HG03457 (cell line): ENCODE results near the gene MYO5A.
"Not testable (repeated sequence)": the region's sequence is repeated elsewhere in the genome, so short reads cannot be mapped to it uniquely, and the experiment has no call there.

Experiments
- ATAC-seq: cut with Tn5 transposase; IDR thresholded peaks from one replicate; pipeline ENCODE4 v1.9.1; 2021; ENCODE audit warnings: moderate number of reproducible peaks; ENCODE audit not compliant: unreplicated experiment

MYO5A gene

DNA sequence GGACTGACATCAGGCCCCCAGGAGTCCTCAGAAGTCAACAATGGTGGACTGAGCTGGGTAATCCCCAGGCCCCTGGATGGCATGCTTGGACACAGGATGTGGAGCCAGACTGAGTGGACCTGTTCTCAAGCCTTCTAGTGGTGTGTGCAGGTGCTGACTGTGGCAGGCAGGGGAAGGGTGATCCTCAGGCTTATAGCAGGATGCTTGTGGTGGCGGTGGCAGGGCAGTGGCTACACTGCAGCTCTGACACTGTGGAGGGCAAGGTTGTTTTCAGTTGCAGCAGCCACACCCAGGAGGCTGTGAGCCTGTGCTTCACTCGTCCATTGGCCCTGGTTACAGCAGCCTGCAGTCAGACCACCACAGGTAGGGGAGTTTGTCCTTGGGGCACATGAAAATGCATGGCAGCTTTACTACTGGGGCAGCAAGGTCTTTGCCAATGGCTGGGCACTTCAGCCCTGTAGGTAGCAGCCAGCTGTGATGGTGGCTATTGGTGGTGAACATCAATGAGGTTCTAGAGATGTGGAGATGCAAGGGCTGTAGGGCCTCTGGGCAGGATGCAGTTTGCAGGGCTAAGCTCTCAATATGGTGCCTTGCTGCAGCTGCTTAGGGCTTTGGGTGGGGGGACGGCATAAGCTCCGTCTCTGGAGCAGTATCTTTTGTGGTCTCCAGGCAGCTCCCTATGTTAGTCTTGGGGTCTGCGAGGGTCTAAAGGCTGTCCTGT, 17.5 kb upstream of the MYO5A start:
- ATAC-seq = no peak

DNA sequence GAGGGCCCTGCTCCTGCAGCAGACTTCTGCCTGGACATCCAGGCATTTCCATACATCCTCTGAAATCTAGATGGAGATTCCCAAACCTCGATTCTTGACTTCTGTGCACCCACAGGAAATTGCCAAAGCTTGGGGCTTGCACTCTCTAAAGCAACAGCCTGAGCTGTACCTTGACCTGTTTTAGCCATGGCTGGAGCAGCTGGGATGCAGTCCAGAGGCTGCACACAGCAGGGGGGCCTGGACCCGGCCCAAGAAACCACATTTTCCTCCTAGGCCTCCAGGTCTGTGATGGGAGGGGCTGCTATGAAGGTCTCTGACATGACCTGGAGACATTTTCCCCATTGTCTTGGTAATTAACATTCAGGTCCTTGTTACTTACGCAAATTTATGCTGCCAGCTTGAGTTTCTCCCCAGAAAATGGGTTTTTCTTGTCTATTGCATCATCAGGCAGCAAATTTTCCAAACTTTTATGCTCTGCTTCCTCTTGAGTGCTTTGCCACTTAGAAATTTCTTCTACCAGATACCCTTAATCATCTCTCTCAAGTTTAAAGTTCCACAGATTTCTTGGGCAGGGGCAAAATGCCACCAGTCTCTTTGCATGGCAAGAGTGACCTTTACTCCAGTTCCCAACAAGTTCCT, 11.8 kb upstream of the MYO5A start:
- no peak for ATAC-seq

DNA sequence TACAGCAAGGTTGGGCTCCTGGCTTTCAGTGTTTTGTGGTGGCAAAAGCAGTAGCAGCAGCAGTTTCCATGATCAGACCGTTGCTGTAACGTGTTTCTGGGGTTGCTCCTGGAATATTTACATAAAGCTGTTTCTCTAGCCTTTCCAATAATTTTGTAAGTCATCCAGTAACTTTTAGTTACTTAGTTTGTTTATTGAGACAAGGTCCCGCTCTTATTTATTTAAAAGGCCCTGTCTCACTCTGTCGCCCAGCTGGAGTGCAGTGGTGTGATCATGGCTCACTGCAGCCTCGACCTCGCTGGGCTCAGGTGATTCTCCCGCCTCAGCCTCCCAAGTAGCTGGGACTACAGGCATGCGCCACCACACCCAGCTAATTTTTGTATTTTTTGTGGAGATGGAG, 8.8 kb upstream of the MYO5A start:
- no peak for ATAC-seq

DNA sequence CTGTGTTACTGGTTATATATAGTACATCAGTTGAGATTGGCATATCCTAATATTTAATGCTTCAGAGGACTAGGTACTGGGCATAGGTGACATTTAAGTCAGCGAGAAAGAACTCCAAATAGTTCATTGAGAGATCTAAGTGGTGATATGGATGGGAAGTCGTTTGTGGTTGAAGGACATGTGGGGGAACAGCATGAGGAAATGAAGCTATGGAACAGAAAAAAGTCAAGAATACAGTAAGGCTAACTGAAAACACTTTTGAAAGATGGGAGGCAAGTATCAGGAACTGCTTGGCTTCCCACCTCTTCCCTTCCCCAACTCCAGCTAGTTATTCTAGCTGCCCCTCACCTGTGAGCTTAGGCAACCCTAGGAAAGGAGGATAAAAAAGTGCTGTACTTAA, 3.7 kb upstream of the MYO5A start:
- no peak for ATAC-seq

DNA sequence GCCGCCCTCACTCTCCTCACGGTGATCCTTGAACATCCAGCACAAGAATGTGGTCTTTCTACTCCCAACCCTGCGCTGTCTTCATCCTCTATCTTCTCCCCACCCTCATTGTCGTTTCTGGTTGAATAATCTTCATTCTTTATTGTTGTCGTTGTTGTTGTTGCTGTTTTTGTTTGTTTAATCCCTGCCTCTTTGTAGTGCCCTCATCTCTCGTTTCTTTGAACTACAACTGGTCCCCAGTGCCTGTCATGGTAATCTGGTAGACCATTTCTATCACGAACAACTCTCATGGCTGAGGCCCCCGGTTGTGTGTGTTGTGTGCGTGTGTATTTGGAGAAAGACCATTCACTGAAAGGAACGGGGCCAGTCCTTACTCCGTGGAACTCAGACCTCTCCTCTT, 1.3 kb upstream of the MYO5A start:
- no peak for ATAC-seq

DNA sequence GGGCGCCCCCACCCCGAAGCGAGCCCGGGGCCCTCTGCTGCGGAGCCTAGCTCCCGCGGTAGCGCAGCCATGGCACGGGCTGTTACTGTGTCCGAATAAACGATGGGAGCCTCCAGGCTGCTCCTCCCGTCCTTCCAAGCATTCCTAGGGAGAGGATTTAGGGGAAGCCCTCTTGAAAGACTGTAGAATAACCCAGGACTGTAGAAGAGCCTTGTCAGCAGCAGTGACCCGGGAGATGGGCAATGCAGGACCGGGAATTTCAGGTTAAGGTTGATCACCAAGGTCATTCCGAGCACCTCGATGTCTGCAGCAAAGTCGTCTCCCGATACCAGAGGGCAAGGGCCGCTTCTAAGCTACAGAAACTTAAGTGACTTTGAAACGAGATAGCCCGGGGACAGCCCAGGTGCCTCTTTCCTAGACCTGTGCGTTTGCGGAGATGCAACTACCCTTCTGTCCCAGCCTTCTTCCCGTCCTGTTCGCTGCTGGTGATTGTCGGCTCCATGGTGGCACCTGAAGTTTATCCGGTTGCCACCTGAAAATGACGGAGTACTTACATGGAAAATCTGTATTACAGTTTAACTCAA, 753 bp upstream of the MYO5A start:
- ATAC-seq = no peak

DNA sequence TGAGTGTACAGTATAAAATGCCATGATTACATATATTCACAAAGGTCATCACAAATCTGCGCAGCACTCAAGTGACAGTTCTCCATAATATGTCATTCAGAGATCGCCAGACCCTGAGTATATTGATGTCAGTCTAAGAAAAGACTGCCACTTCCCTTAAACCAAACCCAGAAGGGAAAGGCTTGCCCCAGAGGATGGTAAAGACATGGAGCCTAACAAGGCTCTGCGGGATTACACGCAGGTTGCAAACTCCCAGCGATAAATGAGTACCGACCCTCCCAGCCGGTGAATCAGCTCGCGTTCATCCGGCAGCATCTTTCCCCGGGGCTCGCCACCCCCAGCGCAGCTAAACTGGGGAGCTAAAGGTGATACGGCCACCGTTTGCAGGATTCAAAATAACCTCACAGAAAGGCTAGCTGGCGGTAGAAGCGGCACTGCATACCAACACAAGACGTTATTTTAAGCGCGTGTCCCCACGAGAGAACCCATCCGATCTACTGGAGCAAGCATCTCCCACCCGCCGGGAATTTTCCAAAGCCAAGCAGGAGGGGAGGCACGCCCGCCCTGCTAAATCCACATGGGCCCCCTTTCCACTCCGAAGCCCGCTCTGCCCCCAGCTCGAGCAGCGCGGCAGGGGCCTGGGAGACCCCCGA, 643 bp downstream of the MYO5A start:
- no peak for ATAC-seq

DNA sequence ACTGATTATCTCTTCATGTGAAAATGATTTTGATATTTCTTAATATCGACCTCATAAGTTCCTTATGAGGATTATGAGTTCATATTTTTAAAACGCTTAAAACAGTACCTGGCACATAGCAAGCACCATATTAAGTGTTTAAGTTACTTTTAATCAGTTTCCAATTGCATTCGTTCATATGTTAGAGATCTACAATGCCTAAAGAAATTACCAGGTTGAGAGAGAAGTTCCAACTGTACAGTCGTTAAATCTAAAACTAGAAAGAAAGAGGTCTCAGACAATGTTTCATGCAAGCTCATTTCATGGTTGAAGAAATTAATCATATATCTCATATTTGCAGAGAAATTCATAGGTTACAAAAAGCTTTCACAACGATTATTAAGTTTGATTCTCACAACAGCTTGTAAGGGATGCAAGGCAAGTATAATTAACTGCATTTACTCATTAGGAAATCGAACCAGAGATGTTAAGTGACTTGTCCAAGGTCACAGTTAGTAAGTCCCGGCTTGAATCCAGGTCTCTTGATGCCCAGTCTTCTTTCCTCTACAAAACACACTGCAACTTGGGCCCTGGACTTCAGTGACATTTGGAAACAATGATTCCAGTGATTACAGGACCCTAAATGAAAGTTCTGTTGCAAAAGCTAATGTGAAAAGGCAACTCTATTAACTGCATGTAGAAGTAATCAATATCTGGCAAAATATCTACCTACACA, 1.3 kb downstream of the MYO5A start:
- ATAC-seq = no peak

DNA sequence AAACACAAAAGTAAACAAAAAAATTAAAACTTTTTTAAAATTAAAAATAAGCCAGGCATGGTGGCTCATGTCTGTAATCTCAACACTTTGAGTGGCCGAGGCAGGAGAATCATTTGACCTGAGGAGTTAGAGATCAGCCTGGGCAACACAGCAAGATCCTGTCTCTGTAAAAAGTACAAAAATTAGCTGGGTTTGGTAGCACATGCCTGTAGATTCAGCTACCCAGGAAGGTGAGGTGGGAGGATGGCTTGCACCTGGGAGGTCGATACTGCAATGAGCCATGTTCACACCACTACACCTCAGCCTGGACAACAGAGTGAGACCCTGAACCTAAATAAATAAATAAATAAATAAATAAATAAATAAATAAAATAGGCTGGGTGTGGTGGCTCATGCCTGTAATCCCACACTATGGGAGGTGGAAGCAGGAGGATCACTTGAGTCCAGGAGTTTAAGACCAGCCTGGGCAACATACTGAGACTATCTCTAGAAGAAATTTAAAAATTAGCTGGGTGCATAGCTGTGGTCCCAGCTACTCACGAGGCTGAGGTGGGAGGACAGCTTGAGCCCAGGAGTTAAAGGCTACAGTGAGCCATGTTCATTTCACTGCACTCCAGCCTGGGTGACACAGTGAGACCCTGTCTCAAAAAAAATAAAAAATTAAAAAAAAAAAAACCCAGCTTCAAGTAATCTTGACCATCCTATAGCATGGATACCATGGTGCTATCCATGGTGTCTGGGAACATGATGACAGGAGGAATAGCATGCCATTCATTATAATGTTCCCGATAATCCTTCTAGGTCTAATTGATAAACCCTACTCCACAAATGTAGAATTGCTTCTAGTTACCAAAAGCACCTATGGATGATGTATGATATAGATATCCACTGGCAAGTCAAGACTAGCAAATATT, 4.2 kb downstream of the MYO5A start:
- ATAC-seq = no peak

DNA sequence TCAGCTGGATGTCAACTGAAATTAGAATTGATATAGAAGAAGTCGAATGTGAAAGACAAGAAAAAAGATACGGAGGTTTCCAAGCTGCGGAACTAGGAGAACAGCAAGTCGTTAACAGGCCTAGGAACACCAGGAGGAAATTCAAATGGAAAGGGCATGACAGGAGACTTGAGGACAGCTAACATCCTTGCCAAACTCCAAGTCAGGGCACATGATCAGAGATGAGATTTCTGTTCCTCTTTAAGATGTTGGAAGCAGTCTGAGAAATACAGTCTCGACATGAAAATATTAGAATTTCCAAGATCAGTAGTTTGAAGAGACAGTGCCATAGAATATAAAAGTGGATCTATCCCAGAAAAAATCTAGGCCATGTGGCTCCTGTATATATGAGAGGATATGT, 5.0 kb downstream of the MYO5A start:
- ATAC-seq = no peak

DNA sequence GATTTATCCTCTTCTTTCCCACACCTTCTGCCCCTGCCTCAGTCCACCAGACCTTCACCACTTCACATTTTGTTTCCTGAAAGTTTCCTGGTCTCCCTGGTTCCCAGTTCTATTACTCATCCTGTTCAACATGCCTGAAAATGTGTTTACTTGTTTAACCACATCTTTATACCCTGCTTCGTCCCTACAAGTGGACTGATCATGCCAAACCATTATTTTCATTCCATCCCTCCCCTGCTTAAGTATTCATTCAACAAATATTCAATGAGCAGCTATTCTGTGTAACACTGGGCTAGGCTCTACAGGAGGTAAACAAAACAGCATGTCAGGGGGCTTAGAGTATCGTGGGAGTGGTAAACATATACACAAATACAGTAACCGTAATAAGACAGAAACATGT, 5.5 kb downstream of the MYO5A start:
- ATAC-seq = no peak

DNA sequence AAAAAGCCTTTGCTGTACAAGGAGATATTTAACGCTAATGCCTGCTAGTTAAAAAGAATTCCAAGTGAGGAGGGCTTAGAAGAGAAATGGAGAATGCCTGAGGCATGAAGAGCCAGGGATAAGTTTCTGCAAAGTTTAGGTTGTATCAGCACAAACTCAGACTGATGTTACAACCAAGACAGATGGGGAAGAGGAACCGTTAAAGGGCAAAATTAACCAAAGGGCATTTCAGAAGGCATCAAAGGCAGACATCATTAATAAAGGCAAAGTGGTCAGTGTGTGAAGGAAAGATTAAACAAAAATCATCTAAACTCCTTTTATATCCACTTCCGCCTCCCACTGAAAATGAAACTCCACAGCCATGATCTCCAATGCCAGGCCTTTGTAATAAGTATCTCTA, 7.0 kb downstream of the MYO5A start:
- ATAC-seq = no peak

DNA sequence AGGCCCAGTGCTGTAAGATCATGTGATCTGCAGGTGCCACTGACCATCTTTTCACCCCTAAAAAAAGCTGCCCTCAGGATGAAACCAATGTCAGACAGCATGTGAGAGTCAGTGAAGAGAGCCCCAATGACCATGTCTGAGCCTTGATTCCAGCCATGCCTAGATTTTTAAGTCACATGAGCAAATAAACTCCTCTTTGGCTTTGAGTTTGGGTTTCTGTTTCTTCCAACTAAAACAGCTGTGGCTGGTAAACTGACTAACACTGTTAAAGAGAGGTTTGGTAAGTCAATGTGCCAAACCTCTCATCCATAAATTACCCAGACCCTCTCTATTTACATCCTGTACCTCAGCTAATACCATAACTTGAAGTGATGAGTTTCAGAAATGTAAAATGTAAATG, 8.3 kb downstream of the MYO5A start:
- no peak for ATAC-seq

DNA sequence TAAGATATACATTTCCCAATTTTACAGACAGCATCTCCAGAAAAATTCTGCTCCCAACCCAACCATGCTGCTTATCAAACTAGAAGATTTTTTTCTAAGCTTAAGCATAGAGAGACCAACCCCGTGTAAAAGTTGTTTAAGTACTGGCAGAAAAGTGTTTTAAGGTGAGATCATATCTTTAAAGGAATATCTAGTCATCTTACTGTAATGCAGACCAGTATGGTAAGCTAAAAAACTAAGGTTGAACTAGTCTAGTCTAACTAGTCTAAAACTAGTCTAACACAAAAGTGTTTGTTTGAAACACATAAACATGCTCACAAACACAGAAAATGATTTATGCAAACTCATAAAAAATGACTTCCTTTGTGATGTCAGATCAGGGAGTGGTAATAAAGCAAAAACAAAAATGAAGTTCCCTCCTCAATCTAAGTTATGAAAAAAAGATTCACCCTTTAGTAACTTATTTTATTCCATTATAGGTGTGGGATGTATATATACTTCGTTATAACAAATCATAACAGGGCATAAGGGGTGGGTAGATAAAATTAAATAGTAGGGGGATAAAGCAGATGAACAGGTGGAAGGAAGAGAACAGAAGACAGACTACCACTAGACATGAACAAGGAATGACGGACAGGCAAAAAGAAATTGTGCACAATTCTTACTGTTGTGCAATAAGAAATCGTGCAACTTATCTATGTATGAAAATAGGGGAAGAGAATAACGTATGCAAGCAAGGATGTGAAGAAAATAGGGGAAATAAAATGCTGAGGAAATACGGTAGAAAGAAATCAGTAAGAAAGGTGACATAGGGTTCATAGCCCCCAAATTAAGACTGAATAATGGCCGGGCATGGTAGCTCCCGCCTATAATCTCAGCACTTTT, 10.0 kb downstream of the MYO5A start:
- ATAC-seq = no peak

DNA sequence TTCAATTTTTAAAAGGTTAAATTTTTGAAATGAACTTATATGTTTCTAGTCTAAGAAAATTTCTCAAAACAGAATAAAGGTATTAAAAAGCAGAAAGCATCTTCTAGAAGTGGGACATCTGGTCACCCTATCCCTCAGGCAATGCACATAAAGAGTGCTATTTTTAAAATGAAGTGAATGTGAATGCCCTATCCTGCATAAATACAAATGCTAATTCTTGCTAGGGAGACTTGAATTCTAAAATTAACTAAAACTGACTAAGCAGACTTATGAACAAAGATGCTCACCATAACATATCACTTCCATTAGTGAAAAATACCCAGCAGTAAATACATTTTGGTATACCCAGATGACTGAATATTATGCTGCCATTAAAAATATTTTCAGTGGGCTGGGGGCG, 11.7 kb downstream of the MYO5A start:
- no peak for ATAC-seq

DNA sequence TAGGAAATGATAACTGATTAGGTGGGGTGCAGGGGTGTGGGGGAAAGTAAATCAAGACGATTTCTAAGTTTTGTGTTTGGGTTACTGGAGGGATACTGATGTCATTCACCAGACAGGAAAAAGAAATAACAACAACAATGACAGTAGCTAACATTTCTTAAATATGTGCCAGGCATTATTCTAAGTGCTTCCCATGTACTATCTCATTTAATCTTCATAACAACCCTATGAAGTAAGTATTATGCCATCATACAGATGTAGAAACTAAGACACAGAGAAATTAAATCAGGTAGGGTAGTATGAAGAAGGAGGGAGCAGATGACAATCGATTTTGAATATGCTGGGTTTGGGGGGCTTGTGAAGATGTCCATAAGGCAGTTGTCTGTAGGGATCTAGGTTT, 13.3 kb downstream of the MYO5A start:
- no peak for ATAC-seq

DNA sequence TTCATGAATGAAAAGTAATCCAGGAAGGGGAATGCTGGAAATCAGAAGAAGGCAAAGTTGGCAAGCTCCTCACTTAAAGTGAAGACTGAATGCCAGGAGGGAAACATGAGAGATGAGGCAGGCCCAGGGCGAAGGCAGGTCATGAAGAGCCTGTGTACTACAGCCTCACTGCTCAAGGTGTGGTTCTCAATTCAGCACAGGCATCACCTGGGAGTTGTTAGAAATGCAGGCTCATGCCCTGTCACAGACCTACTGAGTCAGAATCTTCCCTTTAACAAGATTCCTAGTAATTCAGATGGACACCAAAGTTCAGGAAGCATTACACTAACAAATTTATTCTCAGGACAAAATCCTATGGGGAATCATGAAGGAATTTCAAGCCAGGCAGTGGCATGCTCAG, 14.2 kb downstream of the MYO5A start:
- no peak for ATAC-seq

DNA sequence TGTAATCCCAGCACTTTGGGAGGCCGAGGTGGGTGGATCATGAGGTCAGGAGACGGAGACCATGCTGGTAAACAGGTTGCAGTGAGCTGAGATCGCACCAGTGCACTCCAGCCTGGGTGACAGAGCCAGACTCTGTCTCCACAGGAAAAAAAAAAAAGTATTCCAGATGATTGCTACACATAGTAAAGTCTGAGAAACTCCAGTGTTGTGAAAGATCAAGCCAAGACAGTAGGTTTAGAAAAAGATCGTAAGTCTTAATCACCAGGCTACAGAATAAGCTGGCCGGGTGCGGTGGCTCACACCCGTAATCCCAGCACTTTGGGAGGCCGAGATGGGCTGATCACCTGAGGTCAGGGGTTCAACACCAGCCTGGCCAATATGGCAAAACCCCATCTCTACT, 15.8 kb downstream of the MYO5A start:
- not testable (repeated sequence) for ATAC-seq

DNA sequence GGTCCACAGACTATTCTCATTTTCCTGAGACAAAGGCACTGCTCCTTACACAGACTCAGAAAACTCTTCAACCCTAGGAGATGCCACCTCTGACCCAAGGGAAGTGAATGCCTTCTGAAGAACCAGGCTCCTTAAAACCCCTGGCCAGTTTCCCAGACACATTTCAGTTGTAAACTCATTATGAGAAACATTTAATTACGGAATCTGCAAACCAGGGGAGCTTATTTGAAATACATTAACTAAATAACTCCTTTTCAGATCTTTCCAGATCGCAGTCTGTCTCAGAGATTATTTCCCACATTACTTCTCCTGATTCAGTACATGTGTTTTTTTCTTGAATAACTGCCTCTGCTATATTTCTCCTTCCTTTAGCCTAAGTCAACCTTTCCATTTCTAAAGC, 17.6 kb downstream of the MYO5A start:
- no peak for ATAC-seq
